H1 (cell line): ENCODE data around the gene ELP4. TPM values are rescaled to one million over a fixed set of nuclear protein-coding genes. Genes with fewer than 3 reads are reported as not detected.
A peak's percentile ranks its signal among the peaks of the same experiment; 100 is the strongest.

Experiments used
- CTCF ChIA-PET: fragments of 300-600 bp; sonication (Branson Sonifier 250); formaldehyde crosslinking; loops from one replicate; lab custom pipeline; 2021; ENCODE audit not compliant: partially characterized antibody; lab: Charles Lee
- POLR2A ChIA-PET: fragments of 300-600 bp; sonication (Branson Sonifier 250); formaldehyde crosslinking; loops from one replicate; lab custom pipeline; 2021; ENCODE audit warnings: inconsistent platforms; ENCODE audit not compliant: partially characterized antibody; lab: Charles Lee
- DNase-seq, 2 experiments: peaks; one replicate each; pipeline versions ENCODE4 v3.0.0 to v3.0.0-alpha.2; 2010 to 2022; ENCODE audit warnings: low spot score in 2 of 2, low read depth in 1 of 2, mixed read lengths in 1 of 2
- FAIRE-seq: peaks from 2 replicates; lab custom pipeline; 2011; peaks lifted over from hg19 to GRCh38; lab: Jason Lieb, UNC
- H2AFZ ChIP-seq: 2 replicates; pipeline ENCODE4 v1.8.1; 2012; ENCODE audit warnings: low read length, inconsistent platforms
- H2AK5ac ChIP-seq: 2 replicates; pipeline ENCODE4 v1.6.1; 2013; ENCODE audit warnings: low read depth, low read length
- H2BK120ac ChIP-seq: replicated peaks from 2 replicates; pipeline ENCODE3; 2013; ENCODE audit warnings: low read depth, low read length, inconsistent platforms
- H2BK12ac ChIP-seq: 2 replicates; pipeline ENCODE4 v1.6.1; 2013; ENCODE audit warnings: low read depth, low read length
- H2BK15ac ChIP-seq: 2 replicates; pipeline ENCODE4 v1.6.1; 2013; ENCODE audit warnings: low read length
- H2BK20ac ChIP-seq: 2 replicates; pipeline ENCODE4 v1.6.1; 2013; ENCODE audit warnings: low read length
- H2BK5ac ChIP-seq: 2 replicates; pipeline ENCODE4 v1.6.1; 2013; ENCODE audit warnings: low read depth, low read length
- H3K14ac ChIP-seq: 2 replicates; pipeline ENCODE4 v1.6.1; 2013; ENCODE audit warnings: inconsistent platforms; ENCODE audit not compliant: insufficient read length
- H3K18ac ChIP-seq: 2 replicates; pipeline ENCODE4 v1.6.1; 2013; ENCODE audit warnings: low read length; ENCODE audit errors: extremely low read depth
- H3K23ac ChIP-seq: 2 replicates; pipeline ENCODE4 v1.6.1; 2013; ENCODE audit warnings: inconsistent platforms; ENCODE audit not compliant: insufficient read length
- H3K23me2 ChIP-seq: 2 replicates; pipeline ENCODE4 v1.6.1; 2013; ENCODE audit warnings: low read depth, low read length
- H3K27ac ChIP-seq: 2 replicates; pipeline ENCODE4 v1.6.1; 2011; ENCODE audit warnings: low read depth, low read length, inconsistent platforms
- H3K27me3 ChIP-seq, 4 experiments: replicated peaks in 1 of 4; 1 replicate in 1 of 4; 2 replicates in 3 of 4; pipeline versions ENCODE4 v1.6.1 to v1.8.1; 2011 to 2013; ENCODE audit warnings: low read length in 3 of 4, mild to moderate bottlenecking in 3 of 4, inconsistent platforms in 2 of 4, mixed read lengths in 2 of 4, moderate library complexity in 1 of 4; ENCODE audit not compliant: control insufficient read depth in 3 of 4, insufficient read depth in 3 of 4; ENCODE audit errors: extremely low read depth in 1 of 4
- H3K36me3 ChIP-seq, 4 experiments: 2 replicates each; pipeline versions ENCODE4 v1.6.1 to v1.8.1; 2011 to 2013; ENCODE audit warnings: mild to moderate bottlenecking in 4 of 4, low read length in 3 of 4, moderate library complexity in 2 of 4, control low read depth in 1 of 4, inconsistent platforms in 1 of 4; ENCODE audit not compliant: insufficient read depth in 4 of 4, control insufficient read depth in 2 of 4
- H3K4ac ChIP-seq: replicated peaks from 2 replicates; pipeline ENCODE3; 2013; ENCODE audit warnings: low read length, low read depth, mixed read lengths, inconsistent platforms; ENCODE audit not compliant: insufficient read length
- H3K4me1 ChIP-seq, 4 experiments: replicated peaks in 1 of 4; 1 replicate in 1 of 4; 2 replicates in 3 of 4; pipeline versions ENCODE4 v1.6.1 to v1.8.1; 2011 to 2013; ENCODE audit warnings: low read length in 3 of 4, inconsistent platforms in 2 of 4, mixed read lengths in 1 of 4; ENCODE audit not compliant: insufficient read depth in 4 of 4, control insufficient read depth in 3 of 4
- H3K4me2 ChIP-seq, 2 experiments: 2 replicates each; pipeline versions ENCODE4 v1.6.1 to v1.8.1; 2011 to 2013; ENCODE audit warnings: low read depth in 2 of 2, low read length in 2 of 2, control low read depth in 1 of 2, inconsistent platforms in 1 of 2, mild to moderate bottlenecking in 1 of 2; ENCODE audit not compliant: insufficient read depth in 1 of 2
- H3K4me3 ChIP-seq, 4 experiments: fragments of 200-600, 300-600 bp in 1 of 4; sonication (generic), shearing (Covaris generic), sonication (Bioruptor Twin) in 1 of 4; 2 replicates each; pipeline versions ENCODE4 v1.5.1 to v1.8.1; 2011 to 2016; ENCODE audit warnings: low read length in 4 of 4, low read depth in 3 of 4, control low read depth in 2 of 4, inconsistent platforms in 2 of 4, mild to moderate bottlenecking in 2 of 4, mixed read lengths in 1 of 4, moderate library complexity in 1 of 4; ENCODE audit not compliant: insufficient read depth in 2 of 4; ENCODE audit errors: extremely low read depth in 1 of 4
- H3K56ac ChIP-seq: replicated peaks from 2 replicates; pipeline ENCODE3; 2013; ENCODE audit warnings: low read depth, mild to moderate bottlenecking, mixed read lengths, low read length, inconsistent platforms; ENCODE audit not compliant: insufficient read length
- H3K79me1 ChIP-seq: 2 replicates; pipeline ENCODE4 v1.6.1; 2013; ENCODE audit warnings: low read depth, low read length, control low read depth
- H3K79me2 ChIP-seq, 2 experiments: 2 replicates each; pipeline versions ENCODE4 v1.6.1 to v1.8.1; 2012 to 2013; ENCODE audit warnings: low read length in 2 of 2, mild to moderate bottlenecking in 2 of 2, inconsistent platforms in 1 of 2; ENCODE audit not compliant: insufficient read depth in 2 of 2, control insufficient read depth in 1 of 2
- H3K9ac ChIP-seq, 4 experiments: replicated peaks in 1 of 4; 1 replicate in 1 of 4; 2 replicates in 3 of 4; pipeline versions ENCODE4 v1.6.1 to v1.8.1; 2011 to 2013; ENCODE audit warnings: low read depth in 3 of 4, low read length in 3 of 4, control low read depth in 2 of 4, mild to moderate bottlenecking in 2 of 4, moderate library complexity in 2 of 4, inconsistent platforms in 1 of 4; ENCODE audit errors: extremely low read depth in 1 of 4
- H3K9me3 ChIP-seq, 2 experiments: 2 replicates each; pipeline versions ENCODE4 v1.6.1 to v1.8.1; 2012 to 2013; ENCODE audit warnings: mild to moderate bottlenecking in 2 of 2, moderate library complexity in 2 of 2, control low read depth in 1 of 2, inconsistent platforms in 1 of 2, low read depth in 1 of 2, low read length in 1 of 2, mixed read lengths in 1 of 2; ENCODE audit not compliant: insufficient read depth in 2 of 2
- H4K20me1 ChIP-seq, 2 experiments: replicated peaks in 1 of 2; 2 replicates each; pipeline versions ENCODE3 to v1.8.1; 2011 to 2013; ENCODE audit warnings: inconsistent platforms in 2 of 2, low read length in 2 of 2, mild to moderate bottlenecking in 1 of 2; ENCODE audit not compliant: insufficient read depth in 2 of 2, control insufficient read depth in 1 of 2
- H4K5ac ChIP-seq: 2 replicates; pipeline ENCODE4 v1.6.1; 2013; ENCODE audit warnings: low read length, low read depth, mixed read lengths, inconsistent platforms; ENCODE audit not compliant: insufficient read length
- H4K8ac ChIP-seq: 2 replicates; pipeline ENCODE4 v1.8.0; 2013; ENCODE audit warnings: mild to moderate bottlenecking, moderate library complexity, low read length, inconsistent platforms; ENCODE audit not compliant: insufficient read depth; ENCODE audit errors: extremely low read depth
- H4K91ac ChIP-seq: replicated peaks from 2 replicates; pipeline ENCODE3; 2013; ENCODE audit warnings: low read length, mixed read lengths, inconsistent platforms; ENCODE audit not compliant: insufficient read length
- EZH2 ChIP-seq: fragments of 200-600 bp; sonication (generic); IDR thresholded peaks from 2 replicates; pipeline ENCODE4 v1.7.1; 2012; ENCODE audit warnings: low read depth, mild to moderate bottlenecking, moderate library complexity, low read length, inconsistent platforms; ENCODE audit not compliant: severe bottlenecking
- SIN3A ChIP-seq, 2 experiments: IDR thresholded peaks in 1 of 2; conservative IDR thresholded peaks in 1 of 2; 2 replicates each; pipeline ENCODE4 v1.6.1; 2011 to 2012; ENCODE audit warnings: low read length in 2 of 2, improper control_type of control experiment in 1 of 2, low read depth in 1 of 2, mild to moderate bottlenecking in 1 of 2
- WGBS, 2 experiments: shearing (Covaris generic) in 1 of 2; methylation state at CpG; one replicate each; pipeline versions ENCODE4 v1.1.6 to v1.1.7; 2013 to 2015; ENCODE audit warnings: low lambda C conversion rate in 2 of 2, mixed read lengths in 2 of 2, inconsistent platforms in 1 of 2, low coverage in 1 of 2, missing lambda C conversion rate in 1 of 2; ENCODE audit not compliant: insufficient replicate concordance in 2 of 2, insufficient coverage in 1 of 2, insufficient read length in 1 of 2; ENCODE audit errors: extremely low coverage in 1 of 2, missing lambda C conversion rate in 1 of 2; 5-methylcytosine and 5-hydroxymethylcytosine counted together
- polyA plus RNA-seq, 7 experiments: library from polyadenylated mRNA; depleted of rRNA in 3 of 7; stranded (reverse) in 5 of 7; unstranded in 2 of 7; fragments of >200 nt in 5 of 7; fragments of 200-250 nt in 2 of 7; gene quantifications; 1 replicate in 5 of 7; 2 replicates in 1 of 7; 4 replicates in 1 of 7; pipeline versions ENCODE4 v1.2.1 to v1.2.3, GENCODE V29; 2011 to 2013; ENCODE audit warnings: missing spikeins in 2 of 7, mixed read lengths in 2 of 7
- total RNA-seq: library from RNA; stranded (reverse); fragmentation: NEBNext Ultra II Directional; extraction: Animal tissue kit (Norgen Biotek cat#: 25700); gene quantifications from 2 replicates; pipeline ENCODE4 v1.2.1, GENCODE V29; 2021

ELP4 gene
- total and polyA plus RNA-seq, 2 of the 8 experiments (the other 6 are each of a cell fraction or from before 2014, with no cell fraction given), result 14.0 to 18.6 TPM

DNA sequence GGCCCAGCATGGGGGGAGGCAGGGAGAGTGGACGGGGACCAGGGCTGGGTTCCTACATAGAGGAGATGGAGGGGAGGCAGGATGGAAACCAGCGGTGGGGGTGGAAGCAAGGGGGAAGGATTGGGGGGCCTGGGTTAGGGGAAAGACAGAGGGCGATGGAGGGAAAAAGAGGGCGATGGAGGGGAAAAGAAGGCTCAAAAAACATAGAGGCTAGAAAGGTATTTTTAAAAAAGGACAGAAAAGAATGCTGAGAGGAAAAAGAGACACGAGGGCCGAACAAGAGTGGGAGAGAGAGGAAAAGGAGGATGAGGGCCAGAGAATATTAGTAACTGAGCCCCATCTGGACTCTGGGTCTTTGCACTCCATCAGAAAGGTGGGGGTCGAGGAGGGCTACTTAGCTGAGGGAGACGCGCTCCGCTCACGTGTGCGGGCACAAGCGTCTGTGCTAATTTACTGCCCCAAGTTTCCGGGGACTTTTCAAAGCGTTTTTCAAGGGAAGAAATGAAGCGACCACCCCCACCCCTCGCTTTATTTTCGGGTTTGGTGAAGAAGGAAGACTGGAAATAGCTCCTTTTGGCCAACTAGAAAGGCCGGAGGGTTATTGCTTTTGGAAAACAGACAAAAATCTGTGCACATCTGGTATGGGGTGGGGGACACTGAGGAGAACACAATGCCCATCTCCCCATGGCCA is 287.1 kb downstream of the ELP4 start:
- no peaks in the 10 kb centered on the region for H3K9me3 ChIP-seq
- H2BK20ac ChIP-seq, result no peak overlapping the region
- ChIA-PET POLR2A (interaction anchor here (2.8 kb wide), 1 partner anchor 12 kb away, joined by 8 read pairs; no protein-coding TSS in a partner anchor), CTCF (interaction anchor here (0.6 to 6.7 kb wide), 11 partner anchors 10 to 555 kb away, joined by 3 to 59 read pairs (median 5); partner anchors contain the start of gene RCN1)
- H2BK12ac ChIP-seq, result no peak overlapping the region
- peaks cover 7% of the 10 kb centered on the region; the same call in 1 of the 2 replicates for H3K23me2 ChIP-seq
- no peak overlapping the region for H2AK5ac ChIP-seq
- no peak overlapping the region for H3K23ac ChIP-seq
- no peak overlapping the region for H3K4ac ChIP-seq
- H2BK120ac ChIP-seq, result no peak overlapping the region
- H4K8ac ChIP-seq, result no peak overlapping the region
- peak overlapping the region in 3 of 4 experiments; percentile 4 to 62 (median 19); a peak in 4 of 8 replicates for H3K4me3 ChIP-seq
- H4K91ac ChIP-seq, result no peak overlapping the region
- no peak overlapping the region for H3K9ac ChIP-seq
- peaks cover 16 to 27% (median 18%) of the 10 kb centered on the region in 4 experiments for H3K4me1 ChIP-seq
- no peak overlapping the region for H3K14ac ChIP-seq
- H3K27ac ChIP-seq, result no peak overlapping the region
- H3K79me1 ChIP-seq, result no peaks in the 10 kb centered on the region
- no peak overlapping the region; the same call in 1 of the 2 replicates for H3K18ac ChIP-seq
- H3K56ac ChIP-seq, result no peak overlapping the region
- peaks cover 0 to 15% of the 10 kb centered on the region in 2 experiments for H4K20me1 ChIP-seq
- no peak for DNase-seq
- H2BK5ac ChIP-seq, result no peak overlapping the region
- TF ChIP-seq EZH2, result peak; percentile 43
- TF ChIP-seq SIN3A (conservative IDR thresholded peaks at IDR 0.05 in 1 of 2, IDR thresholded peaks at IDR 0.05 in 1 of 2; ENCODE audit: low read depth in 1 of 2, low read length in 2 of 2), result no peak
- TF ChIP-seq, all 59 proteins: peak for 1
- 7% methylated on average over 14 of the region's 19 CpGs; no CpG with 5 or more reads in 1 of the 2 experiments for WGBS, 2 experiments
- H3K36me3 ChIP-seq, result no peaks in the 10 kb centered on the region; a peak in 1 of 8 replicates
- no peak for FAIRE-seq
- no peak overlapping the region for H2AFZ ChIP-seq
- no peak overlapping the region for H2BK15ac ChIP-seq
- no peak overlapping the region for H4K5ac ChIP-seq
- no peaks in the 10 kb centered on the region for H3K79me2 ChIP-seq
- H3K27me3 ChIP-seq, result peaks cover 56 to 67% (median 63%) of the 10 kb centered on the region in 4 experiments
- peak overlapping the region; percentile 97 to 99 for H3K4me2 ChIP-seq
